ENCODE data around the gene IFNA17. TPM values are rescaled to one million over a fixed set of nuclear protein-coding genes. Genes with fewer than 3 reads are reported as not detected.

Gene IFNA17
- total and polyA plus RNA-seq, 7 donors, result not detected

DNA sequence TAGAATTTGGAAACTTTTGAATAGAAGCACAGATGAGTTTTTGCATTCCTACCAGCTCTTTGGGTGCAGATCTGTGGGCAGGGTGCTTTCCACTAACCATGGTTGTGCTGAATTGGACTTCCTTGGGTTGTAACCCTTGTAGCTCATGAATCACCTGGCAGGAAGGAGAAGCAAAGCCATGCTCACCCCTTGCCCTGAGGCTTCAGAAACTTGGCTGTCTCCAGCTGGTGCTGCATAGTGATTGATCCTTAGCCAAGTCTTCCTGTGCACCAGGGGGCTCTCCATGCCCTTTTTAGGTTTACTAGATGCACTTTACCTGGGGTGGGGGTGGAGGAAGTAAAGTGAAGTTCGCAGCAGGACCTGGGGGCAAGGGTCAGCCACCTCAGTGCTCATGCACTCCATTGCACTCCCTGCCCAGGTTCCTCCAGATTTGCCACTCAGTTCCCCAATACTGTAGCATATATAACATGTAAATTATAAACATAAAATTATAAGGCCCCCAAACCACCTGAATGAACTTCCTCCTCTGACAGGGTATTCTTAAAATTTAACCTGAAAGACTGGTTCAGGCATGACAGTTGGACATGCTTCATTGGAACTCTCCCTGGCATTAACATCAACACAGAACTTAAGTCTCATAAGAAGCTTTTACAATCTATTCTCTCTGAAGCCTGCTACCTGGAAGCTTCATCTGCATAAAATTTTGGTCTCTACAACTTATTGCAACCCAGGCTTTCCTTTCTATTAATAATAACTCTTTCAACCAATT lies 37.6 kb upstream of the IFNA17 start:
- TF ChIP-seq, protein P1, sequence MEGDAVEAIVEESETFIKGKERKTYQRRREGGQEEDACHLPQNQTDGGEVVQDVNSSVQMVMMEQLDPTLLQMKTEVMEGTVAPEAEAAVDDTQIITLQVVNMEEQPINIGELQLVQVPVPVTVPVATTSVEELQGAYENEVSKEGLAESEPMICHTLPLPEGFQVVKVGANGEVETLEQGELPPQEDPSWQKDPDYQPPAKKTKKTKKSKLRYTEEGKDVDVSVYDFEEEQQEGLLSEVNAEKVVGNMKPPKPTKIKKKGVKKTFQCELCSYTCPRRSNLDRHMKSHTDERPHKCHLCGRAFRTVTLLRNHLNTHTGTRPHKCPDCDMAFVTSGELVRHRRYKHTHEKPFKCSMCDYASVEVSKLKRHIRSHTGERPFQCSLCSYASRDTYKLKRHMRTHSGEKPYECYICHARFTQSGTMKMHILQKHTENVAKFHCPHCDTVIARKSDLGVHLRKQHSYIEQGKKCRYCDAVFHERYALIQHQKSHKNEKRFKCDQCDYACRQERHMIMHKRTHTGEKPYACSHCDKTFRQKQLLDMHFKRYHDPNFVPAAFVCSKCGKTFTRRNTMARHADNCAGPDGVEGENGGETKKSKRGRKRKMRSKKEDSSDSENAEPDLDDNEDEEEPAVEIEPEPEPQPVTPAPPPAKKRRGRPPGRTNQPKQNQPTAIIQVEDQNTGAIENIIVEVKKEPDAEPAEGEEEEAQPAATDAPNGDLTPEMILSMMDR (IDR thresholded peaks at IDR 0.05), result no peak
- no peaks in the 10 kb centered on the region for H3K36me3 ChIP-seq (ENCODE audit: insufficient read depth in 1 of 2, low read depth in 1 of 2)
- ATAC-seq, result no peak
- H3K9me3 ChIP-seq, result no peaks in the 10 kb centered on the region
- H3K27me3 ChIP-seq (ENCODE audit: insufficient read depth in 3 of 3, low read length in 2 of 3), result peaks cover 0 to 3% (median 0%) of the 10 kb centered on the region in 3 donors
- H3K4me1 ChIP-seq, result no peaks in the 10 kb centered on the region
- H3K27ac ChIP-seq, result no peak overlapping the region
- intact Hi-C loops (cut with DNase I), result no loop called here
- DNase-seq, result no peak
- 33 to 36% (median 36%) methylated on average over 1 of the region's 1 CpG for WGBS, 3 donors
- no peak overlapping the region for H3K4me3 ChIP-seq

DNA sequence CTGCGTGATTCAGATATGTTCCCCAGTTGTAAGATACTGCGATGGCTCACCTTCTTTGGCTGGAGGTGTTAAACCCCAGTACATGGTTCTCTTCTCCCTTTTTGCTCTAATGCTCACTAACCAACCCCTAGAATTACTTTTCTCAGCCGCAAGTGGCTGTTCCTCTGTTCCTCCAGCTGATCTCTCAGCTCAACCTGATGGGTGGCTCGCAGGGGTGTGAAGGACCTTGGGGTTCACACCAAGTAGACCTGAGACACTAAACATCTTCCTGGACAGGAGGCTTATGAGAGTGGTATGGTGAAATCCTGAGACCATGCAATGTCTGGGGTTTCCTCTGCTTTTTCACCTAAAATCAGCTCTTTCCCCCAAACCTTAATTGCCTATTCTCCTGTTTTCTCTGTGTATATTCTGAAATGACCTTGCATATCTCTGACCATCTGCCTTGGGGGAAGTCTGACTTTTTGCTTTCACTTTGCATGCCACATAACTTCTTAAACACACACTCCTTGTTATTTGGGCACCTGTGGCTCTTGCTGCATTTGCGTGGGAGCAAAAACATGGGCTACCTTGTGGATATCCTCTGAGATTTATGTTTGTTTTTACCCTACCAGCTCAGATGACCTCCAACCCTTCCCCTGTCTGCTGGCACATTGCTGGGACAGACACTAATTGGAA lies 27.7 kb upstream of the IFNA17 start:
- intact Hi-C loops (cut with DNase I), result no loop called here
- no peak for ATAC-seq
- WGBS, 3 donors, result 75 to 79% (median 78%) methylated on average over 5 of the region's 5 CpGs

DNA sequence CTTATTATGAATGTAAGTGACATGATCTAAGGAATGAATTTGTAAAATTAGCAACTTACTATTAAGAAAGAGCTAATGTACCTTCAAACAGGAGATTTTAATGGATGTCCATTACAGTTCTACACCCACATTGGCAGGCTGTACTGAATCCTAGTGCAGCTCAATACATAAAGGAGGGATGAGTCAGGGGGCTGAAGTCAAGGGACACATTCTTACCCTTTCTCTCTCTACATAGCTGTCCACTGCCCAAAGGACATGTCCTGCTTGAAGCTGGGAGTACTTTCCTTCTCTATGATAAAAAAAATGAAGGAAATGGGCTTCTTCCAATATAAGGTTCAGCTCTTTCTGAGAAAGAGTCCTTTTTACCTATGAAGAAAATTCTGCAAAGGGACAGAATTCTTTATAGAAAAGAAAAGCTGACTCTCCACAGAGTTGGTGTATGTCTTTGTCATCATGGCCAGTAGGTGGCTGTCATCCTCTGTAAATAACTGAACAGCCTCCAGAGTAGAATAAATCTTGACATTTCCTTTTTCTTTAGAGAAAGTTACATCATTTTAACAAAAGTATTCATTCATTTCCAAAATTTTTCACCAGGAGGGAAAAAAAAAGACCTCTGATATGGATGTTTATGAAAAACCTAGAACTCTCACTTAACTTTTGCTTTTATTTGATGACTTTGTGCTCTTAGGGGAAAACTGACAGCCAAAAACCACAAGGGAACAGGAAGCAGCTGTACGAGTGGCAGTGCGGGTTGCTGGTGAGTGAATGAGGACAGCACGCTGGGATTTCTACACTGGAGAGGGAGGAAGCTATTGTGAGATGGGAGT lies 24.9 kb upstream of the IFNA17 start:
- TF ChIP-seq, protein P1 (IDR thresholded peaks at IDR 0.05), result peak; percentile 37
- ATAC-seq (peak in 1 of 4 donors; percentile 23), DNase-seq (peak in 1 of 2 donors; percentile 59)
- Histone ChIP-seq H3K27ac (no peak overlapping the region), H3K4me3 (no peak overlapping the region), H3K27me3 (ENCODE audit: insufficient read depth in 3 of 3, low read length in 2 of 3) (no peaks in the 10 kb centered on the region), H3K36me3 (ENCODE audit: insufficient read depth in 1 of 2, low read depth in 1 of 2) (no peaks in the 10 kb centered on the region), H3K9me3 (no peaks in the 10 kb centered on the region), H3K4me1 (no peaks in the 10 kb centered on the region)
- 0 to 1% (median 0%) methylated on average over 3 of the region's 3 CpGs for WGBS, 3 donors
- intact Hi-C loops (cut with DNase I), result no loop called here

More for the DNA sequence above, 27.7 kb upstream of the IFNA17 start:
- no peaks in the 10 kb centered on the region for H3K36me3 ChIP-seq (ENCODE audit: insufficient read depth in 1 of 2, low read depth in 1 of 2)
- no peak overlapping the region for H3K4me3 ChIP-seq
- H3K27ac ChIP-seq, result no peak overlapping the region
- H3K4me1 ChIP-seq, result no peaks in the 10 kb centered on the region
- no peaks in the 10 kb centered on the region for H3K27me3 ChIP-seq (ENCODE audit: insufficient read depth in 3 of 3, low read length in 2 of 3)
- no peaks in the 10 kb centered on the region for H3K9me3 ChIP-seq
- TF ChIP-seq, protein P1 (IDR thresholded peaks at IDR 0.05), result no peak
- DNase-seq, result no peak

DNA sequence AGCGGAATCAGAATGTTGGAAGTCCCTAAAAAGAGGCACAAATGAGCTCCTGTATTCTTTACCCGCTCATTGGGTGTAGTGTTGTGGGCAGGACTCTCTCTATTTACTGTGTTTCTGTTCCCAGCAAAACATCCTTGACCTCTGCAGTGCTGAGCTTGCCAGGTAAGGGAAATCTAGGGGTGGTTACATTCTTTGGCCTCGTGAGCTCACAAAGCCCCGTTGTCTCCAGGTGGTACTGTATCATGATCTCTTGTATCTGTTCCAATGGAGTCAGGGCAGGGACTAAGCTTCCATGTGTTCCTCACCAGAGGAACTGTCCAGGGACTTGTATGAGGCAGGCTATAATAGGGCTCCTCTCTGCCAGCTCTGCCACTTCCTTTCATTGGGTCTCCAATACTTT lies 23.6 kb upstream of the IFNA17 start:
- no peaks in the 10 kb centered on the region for H3K27me3 ChIP-seq (ENCODE audit: insufficient read depth in 3 of 3, low read length in 2 of 3)

More for the DNA sequence above, 23.6 kb upstream of the IFNA17 start:
- ATAC-seq (no peak), DNase-seq (no peak)
- H3K9me3 ChIP-seq, result no peaks in the 10 kb centered on the region
- TF ChIP-seq, protein P1 (IDR thresholded peaks at IDR 0.05), result no peak
- H3K4me3 ChIP-seq, result no peak overlapping the region
- no peaks in the 10 kb centered on the region for H3K4me1 ChIP-seq
- 50 to 68% (median 54%) methylated on average over 4 of the region's 4 CpGs for WGBS, 3 donors
- no peak overlapping the region for H3K27ac ChIP-seq
- no peaks in the 10 kb centered on the region for H3K36me3 ChIP-seq (ENCODE audit: insufficient read depth in 1 of 2, low read depth in 1 of 2)
- intact Hi-C loops (cut with DNase I), result no loop called here
